ENCODE data around the gene EIF2D.

DNA sequence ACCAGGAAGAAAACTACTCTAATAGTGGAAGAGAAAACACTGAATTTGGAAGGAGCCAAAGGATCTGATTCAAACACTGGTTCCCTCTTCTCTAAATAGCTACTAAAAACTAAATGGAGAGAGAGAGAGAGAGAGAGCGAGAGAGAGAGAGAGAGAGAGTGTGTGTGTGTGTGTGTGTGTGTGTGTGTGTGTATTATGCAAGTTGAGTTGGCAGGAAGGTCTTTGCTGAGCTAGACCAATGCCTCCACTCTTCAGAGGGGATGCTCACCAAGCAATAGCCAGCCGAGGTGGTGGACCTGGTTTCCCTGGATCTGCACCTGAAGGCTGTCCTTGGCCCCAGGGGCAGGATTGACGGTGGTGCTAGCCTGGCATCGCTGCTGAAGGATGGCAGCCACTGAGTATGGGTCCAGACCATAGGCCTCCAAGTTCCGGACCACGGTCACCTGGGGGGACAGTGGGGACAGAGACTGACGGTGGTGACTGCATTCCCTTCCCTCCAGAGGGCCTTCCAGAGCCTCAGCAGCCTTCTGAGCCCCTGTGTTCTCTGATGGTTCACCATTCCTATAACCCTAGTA, 18.8 kb downstream of the EIF2D start:
- TF ChIP-seq EP300 (IDR thresholded peaks at IDR 0.05) = no peak
- TF ChIP-seq, protein P1, sequence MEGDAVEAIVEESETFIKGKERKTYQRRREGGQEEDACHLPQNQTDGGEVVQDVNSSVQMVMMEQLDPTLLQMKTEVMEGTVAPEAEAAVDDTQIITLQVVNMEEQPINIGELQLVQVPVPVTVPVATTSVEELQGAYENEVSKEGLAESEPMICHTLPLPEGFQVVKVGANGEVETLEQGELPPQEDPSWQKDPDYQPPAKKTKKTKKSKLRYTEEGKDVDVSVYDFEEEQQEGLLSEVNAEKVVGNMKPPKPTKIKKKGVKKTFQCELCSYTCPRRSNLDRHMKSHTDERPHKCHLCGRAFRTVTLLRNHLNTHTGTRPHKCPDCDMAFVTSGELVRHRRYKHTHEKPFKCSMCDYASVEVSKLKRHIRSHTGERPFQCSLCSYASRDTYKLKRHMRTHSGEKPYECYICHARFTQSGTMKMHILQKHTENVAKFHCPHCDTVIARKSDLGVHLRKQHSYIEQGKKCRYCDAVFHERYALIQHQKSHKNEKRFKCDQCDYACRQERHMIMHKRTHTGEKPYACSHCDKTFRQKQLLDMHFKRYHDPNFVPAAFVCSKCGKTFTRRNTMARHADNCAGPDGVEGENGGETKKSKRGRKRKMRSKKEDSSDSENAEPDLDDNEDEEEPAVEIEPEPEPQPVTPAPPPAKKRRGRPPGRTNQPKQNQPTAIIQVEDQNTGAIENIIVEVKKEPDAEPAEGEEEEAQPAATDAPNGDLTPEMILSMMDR (IDR thresholded peaks at IDR 0.05) = no peak
- no peak for TF ChIP-seq POLR2AphosphoS5 (IDR thresholded peaks at IDR 0.05)
- no peak for TF ChIP-seq POLR2A (IDR thresholded peaks at IDR 0.05; ENCODE audit: low read depth)
